HG03520 (cell line): ENCODE measurements around the gene HOXA5.

Experiments used
- ATAC-seq: cut with Tn5 transposase; IDR thresholded peaks from one replicate; pipeline ENCODE4 v1.9.1; 2021; ENCODE audit warnings: mild to moderate bottlenecking, moderate library complexity; ENCODE audit not compliant: unreplicated experiment

HOXA5 gene

GRCh38 chr7:27172315-27172774 is 28.9 kb upstream of the HOXA5 start:
- no peak for ATAC-seq

DNA sequence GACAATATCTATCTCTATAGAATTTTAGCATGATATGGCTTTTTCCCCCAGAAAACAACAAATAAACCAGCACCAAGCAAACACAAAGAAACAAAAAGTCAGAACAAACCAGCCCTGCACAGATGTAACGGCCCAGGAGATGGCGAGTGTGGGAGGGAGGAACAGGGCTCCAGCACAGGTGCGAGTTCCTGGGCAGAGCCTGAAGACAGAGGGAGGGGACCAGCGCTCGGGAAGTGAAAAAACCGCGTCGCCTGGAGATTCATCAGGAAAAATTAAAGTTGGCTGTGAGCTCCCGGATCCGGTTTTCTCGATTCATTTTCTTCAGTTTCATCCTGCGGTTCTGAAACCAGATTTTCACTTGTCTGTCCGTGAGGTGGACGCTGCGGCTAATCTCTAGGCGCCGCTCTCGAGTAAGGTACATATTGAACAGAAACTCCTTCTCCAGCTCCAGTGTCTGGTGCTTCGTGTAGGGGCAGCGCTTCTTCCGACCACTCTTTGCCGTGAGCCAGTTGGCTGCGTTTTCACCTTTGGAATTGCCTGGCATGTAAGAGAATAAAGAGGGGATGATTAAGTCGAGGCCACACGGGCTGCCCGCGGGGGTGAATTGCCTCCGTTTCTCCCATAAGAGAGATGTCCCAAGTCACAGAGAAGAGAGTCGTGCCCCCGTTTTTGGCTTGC is 28.3 kb upstream of the HOXA5 start:
- no peak for ATAC-seq

- no peak for ATAC-seq
These were observed 27.8 kb upstream of the HOXA5 start for GRCh38 chr7:27171325-27171636.

- ATAC-seq, result no peak
These were observed 27.2 kb upstream of the HOXA5 start for GRCh38 chr7:27170426-27171324.

- no peak for ATAC-seq
These were observed 26.4 kb upstream of the HOXA5 start for GRCh38 chr7:27169658-27170425.

DNA sequence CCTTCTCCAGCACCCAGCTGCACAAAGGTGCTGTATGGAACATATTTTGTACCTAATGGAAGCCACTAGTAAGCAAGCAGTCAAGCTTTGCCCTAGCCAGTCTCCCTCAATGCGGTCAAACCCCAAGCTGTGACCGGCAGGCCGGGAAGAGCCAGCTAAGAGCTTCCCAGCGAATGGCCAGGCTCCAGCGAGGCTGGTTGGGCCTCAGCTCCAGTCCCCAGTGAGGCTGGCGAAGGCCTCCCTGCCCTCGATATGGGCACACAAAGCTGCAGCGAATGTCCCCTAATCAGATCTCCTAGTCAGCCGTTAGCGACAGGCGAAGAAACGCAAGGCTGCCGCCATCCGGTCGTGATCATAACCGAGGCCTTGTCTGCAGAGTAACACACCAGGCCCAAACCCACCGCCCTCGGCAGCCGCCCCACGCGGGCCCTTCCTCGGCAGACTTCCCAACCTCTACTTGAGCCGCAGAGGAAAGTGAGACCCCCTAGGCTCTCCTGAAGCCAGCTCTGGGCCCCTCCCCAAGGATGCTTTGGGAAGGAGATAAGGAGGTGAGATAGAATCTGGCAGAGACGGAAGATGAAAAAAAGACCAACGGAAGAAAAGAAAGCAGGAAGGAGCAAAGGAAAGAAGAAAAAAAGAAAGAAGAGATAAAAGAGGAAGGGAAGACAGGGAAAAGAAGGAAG is 24.9 kb upstream of the HOXA5 start:
- no peak for ATAC-seq

DNA sequence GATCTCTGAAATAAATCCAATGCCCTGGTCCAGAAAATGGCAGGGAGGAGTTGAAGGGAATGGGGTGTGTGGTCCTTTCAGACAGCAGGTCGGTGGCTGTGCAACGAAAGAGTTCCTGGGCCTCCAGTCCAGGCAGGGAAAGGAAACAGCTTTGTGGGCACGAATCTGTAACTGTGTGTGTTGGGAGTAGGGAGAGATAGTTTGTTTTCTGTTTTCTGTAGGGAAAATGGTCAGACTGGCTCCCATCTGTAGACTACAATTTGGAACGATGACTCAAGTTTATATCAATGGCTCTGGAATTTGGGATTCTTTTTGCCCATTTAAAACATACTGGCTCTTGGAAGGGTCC is 24.4 kb upstream of the HOXA5 start:
- no peak for ATAC-seq

DNA sequence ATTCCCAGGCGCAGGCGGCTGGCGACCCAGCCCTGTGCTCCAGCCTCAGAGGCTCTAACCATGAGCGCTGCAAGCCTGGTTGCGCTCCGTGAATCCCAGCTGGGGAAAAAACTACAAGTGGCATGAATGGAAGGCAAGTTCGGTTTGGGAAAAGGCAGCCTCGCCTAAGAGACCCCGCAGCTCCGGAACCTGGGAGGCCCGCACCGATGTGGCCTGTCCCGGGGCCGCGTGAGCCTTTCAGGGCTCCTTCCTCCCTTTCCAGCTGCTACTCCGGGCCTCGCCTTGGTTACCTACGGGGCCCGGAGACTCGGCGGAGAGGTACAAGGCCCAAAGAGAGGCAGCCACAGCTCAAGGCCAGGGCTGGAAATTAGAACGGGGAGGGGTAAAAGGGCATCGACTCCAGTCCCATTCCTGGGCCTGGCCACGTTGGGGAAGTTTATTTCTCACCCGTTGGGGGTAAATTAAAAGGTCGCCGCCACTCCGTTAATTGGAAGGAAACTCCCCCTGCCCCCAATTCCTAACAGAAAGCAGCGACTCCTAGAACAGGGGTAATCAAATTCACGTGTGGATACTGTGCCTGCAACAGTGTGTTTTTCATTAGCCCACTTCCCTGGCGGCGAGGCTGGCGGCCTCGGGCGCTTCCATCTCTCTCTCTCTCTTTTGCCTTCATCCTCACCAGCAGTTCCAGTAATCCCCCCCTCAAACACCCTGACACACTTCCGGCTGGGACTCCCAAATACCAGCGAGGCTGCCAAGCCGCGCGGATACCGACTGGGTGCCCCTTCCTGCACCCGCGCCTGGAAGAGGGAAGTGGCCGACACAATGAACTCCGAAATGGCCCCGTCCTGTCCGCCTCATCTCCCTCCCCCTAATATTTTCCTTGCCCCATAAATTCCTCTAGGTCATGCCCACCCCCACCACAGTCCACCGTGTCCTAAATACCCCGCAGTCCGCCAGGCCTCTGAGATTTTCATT is 23.3 kb upstream of the HOXA5 start:
- ATAC-seq, result no peak

DNA sequence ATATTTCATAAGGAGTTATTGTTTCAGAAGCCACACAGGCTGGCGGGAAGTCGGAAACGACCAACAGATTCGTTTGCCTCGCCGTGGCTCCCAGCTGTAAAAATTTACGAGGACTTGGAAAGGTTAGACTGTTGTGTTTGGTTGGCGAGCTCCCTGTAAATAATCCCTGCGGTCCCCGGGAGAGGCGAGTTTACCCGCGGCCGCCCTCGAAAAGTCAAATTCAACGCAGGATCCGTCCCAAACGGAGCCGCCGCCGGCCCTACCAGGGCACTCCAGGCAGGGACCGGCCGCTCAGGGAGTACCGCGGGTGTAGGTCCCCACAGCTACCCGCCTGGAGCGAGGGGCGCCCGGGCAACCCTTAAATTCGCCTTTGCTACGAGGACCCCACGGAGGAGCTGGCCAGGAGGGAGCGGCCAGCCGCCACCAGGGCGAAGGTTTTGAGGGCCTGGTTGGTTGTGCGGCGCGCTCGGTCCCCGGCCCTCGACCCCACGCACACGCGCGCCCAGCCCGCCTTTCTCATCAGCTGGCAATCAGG is 22.6 kb upstream of the HOXA5 start:
- ATAC-seq, result no peak

- no peak for ATAC-seq
These were observed 21.9 kb upstream of the HOXA5 start, which contains the start of gene HOXA9 for GRCh38 chr7:27165089-27165995. Gene HOXA9, minus strand, starts transcription at chr7:27165537. Its CDS starts 80 bp downstream, at chr7:27165457.

DNA sequence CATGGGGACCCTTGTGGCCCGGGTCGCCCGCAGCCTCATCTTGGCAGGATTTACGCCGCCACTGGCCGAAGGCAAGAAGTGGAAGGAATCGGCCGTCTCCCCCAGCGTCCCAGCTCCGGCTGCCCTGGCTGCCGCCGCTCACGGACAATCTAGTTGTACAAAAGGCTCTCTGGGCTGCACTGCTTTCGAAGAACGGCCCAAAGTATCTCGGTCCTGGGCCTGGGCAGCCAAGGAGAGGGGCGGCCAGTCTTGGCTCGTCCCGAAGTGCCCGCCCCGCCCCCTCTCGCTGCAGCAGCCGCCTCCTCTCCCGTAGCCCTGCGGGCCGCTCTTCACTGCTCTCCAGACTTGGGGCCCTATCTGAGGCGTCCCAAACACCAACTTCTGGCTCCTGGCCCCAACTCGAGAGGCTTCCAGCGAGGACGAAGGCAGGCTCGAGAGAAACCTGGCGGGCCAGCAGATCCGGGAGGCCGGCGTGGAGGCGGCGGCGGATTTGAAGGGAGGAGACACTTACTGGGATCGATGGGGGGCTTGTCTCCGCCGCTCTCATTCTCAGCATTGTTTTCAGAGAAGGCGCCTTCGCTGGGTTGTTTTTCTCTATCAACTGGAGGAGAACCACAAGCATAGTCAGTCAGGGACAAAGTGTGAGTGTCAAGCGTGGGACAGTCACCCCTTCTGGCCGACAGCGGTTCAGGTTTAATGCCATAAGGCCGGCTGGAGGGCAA is 21.0 kb upstream of the HOXA5 start:
- ATAC-seq, result no peak

DNA sequence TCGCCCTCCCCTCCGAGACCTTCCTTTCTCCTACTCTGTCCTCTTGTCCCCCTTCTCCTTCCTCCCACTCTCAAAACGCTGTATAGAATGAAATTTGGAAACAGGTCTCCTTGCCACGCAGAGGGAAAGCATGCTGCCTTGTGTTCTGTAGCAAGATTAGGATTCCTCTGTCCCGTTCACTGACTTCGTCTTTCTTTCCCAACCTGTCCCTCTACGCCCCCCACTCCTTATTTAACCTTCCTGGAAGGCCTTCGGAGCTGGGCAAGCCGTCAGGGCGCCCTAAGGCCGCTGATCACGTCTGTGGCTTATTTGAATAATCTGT is 20.5 kb upstream of the HOXA5 start:
- no peak for ATAC-seq

GRCh38 chr7:27163288-27164044 is 20.0 kb upstream of the HOXA5 start:
- ATAC-seq, result no peak

GRCh38 chr7:27162561-27163287 is 19.2 kb upstream of the HOXA5 start:
- no peak for ATAC-seq

GRCh38 chr7:27161721-27162560 is 18.5 kb upstream of the HOXA5 start:
- no peak for ATAC-seq

DNA sequence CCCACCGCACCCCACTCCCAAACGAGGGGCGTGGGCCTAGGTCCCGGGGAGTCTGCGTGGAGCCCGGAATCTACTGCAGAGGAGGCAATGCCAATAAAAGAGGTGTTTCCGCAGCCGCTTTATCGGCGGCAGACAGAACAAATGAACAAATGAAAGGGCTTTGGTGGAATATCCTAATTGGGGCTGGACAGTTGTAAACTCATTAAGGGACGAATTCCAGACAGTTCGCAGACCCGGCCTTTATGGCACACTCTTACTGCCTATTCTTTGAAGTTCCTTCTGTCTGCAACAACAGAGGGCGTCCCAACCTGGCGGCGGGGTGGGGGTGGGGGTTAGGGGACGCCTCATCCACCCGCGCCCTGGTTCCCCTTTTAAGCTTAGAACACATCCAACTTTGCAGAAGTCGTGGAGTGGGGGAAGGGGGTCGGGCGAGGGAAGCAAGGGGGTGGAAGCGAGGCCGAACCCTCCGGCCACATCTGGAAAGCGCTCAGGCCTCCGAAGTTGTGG is 17.8 kb upstream of the HOXA5 start:
- ATAC-seq, result no peak
